Stomach (tissue), 9 donors: Measurements from ENCODE around the gene ZNRF2. TPM values are rescaled to one million over a fixed set of nuclear protein-coding genes. Genes with fewer than 3 reads are reported as not detected.

Source experiments
- DNase-seq, 2 donors: peaks; one replicate each; pipeline versions ENCODE4 v3.0.0 to v3.0.0-alpha.2; 2013 to 2019
- H3K27ac ChIP-seq, 5 donors: fragments of 200-600 bp in 4 of 5; sonication (generic) in 4 of 5; one replicate each; pipeline ENCODE4 v1.5.1; 2013 to 2019; ENCODE audit warnings: mild to moderate bottlenecking in 1 of 5, moderate library complexity in 1 of 5
- H3K27me3 ChIP-seq, 3 donors: fragments of 200-600 bp; sonication (generic); one replicate each; pipeline ENCODE4 v1.5.1; 2017 to 2019; ENCODE audit warnings: mixed run types in 1 of 3
- H3K36me3 ChIP-seq, 4 donors: fragments of 200-600 bp; sonication (generic); 1 replicate in 3 of 4; 2 replicates in 1 of 4; pipeline ENCODE4 v1.5.1; 2016 to 2019
- H3K4me1 ChIP-seq, 4 donors: fragments of 200-600 bp; sonication (generic); one replicate each; pipeline ENCODE4 v1.5.1; 2016 to 2019
- H3K4me3 ChIP-seq, 4 donors: fragments of 200-600 bp; sonication (generic) in 3 of 4; one replicate each; pipeline ENCODE4 v1.5.1; 2016 to 2019; ENCODE audit warnings: mild to moderate bottlenecking in 1 of 4
- H3K9me3 ChIP-seq, 4 donors: fragments of 200-600 bp; sonication (generic); one replicate each; pipeline ENCODE4 v1.5.1; 2016 to 2019
- EP300 ChIP-seq: sonication (generic); formaldehyde crosslinking; IDR thresholded peaks from one replicate; pipeline ENCODE4 v1.6.1; 2017; ENCODE audit warnings: antibody characterized with exemption
- POLR2A ChIP-seq, 4 donors: fragments of 450-650 bp; IDR thresholded peaks; one replicate each; pipeline ENCODE4 v1.6.1; 2016; ENCODE audit warnings: antibody characterized with exemption in 4 of 4, control low read depth in 2 of 4, mild to moderate bottlenecking in 1 of 4, moderate library complexity in 1 of 4
- POLR2AphosphoS5 ChIP-seq, 3 donors: sonication (generic); formaldehyde crosslinking; IDR thresholded peaks; one replicate each; pipeline ENCODE4 v1.6.1; 2016; ENCODE audit warnings: antibody characterized with exemption in 3 of 3
- WGBS, 5 donors: extraction: QIAGEN DNeasy Blood & Tissue Kit in 3 of 5; methylation state at CpG; one replicate each; pipeline versions ENCODE4 v1.1.5 to v1.1.7; 2013 to 2018; 5-methylcytosine and 5-hydroxymethylcytosine counted together
- intact Hi-C: fragments of 100-400 bp; cut with DNase I; formaldehyde crosslinking; loops from one replicate; pipeline ENCODE4 v1.15.1; 2023; ENCODE audit warnings: low total_unique reads
- polyA plus RNA-seq, 3 donors: library from polyadenylated mRNA; stranded (reverse); fragments of 200-250 nt; gene quantifications; one replicate each; pipeline ENCODE4 v1.2.3, GENCODE V29; 2013
- total RNA-seq, 5 donors: library from RNA; depleted of rRNA; stranded (reverse); fragments of >200 nt; gene quantifications; one replicate each; pipeline versions ENCODE4 v1.1.0 to v1.2.3, GENCODE V29; 2014 to 2016
- TF ChIP-seq, protein P1 (sequence below), 7 experiments: fragments of 450-650 bp in 4 of 7; fragments of 200-600 bp in 3 of 7; sonication (generic) in 3 of 7; IDR thresholded peaks; one replicate each; pipeline ENCODE4 v1.5.1; 2016 to 2019; ENCODE audit warnings: antibody characterized with exemption in 7 of 7, control low read depth in 2 of 7, mild to moderate bottlenecking in 1 of 7
- donor health status: healthy with polysubstance abuse.
- donor health status: Bipolar disorder and iron deficiency.
- donor health status: healthy.

Gene ZNRF2
- total and polyA plus RNA-seq, 8 donors, result 5.4 to 209 (median 23.6) TPM

DNA sequence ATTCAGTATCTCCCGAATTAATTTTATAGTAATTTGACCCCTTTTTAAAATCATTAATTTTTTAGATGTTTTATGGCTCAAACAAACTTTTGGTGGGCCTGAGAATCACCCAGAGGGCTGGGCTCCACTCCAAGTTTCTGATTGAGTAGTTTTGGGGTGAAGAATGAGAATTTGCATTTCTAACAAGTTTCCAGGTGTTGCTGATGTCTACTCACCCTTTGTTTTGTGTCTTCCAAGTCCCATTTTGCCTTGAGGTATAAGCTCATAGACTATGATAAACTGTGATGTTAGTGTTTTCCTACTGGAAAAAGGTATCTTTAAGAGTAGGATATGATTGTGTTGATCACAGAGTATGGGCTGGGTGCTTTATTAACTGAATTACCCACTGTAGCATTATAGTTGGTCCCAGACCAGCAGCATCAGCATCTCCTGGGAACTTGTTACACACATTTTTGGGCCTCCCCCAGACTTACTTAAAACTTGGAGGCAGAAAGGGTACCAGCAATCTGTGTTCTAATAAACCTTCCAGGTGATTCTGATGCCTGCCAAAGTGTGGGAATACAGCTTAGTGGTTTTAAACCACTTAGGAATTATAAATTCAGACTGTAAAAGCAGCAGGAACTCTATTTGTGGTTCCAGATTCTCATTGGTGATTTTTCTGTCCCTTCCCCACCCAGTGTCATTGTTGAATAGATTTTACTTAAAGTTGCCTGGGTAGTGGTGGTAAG, 19.1 kb downstream of the ZNRF2 start:
- Histone ChIP-seq H3K27ac (no peak overlapping the region), H3K4me1 (peaks cover 0 to 90% (median 49%) of the 10 kb centered on the region in 4 donors), H3K9me3 (no peaks in the 10 kb centered on the region), H3K27me3 (no peaks in the 10 kb centered on the region), H3K4me3 (no peak overlapping the region), H3K36me3 (no peaks in the 10 kb centered on the region)
- TF ChIP-seq POLR2A (IDR thresholded peaks at IDR 0.05) (no peak), EP300 (no peak), POLR2AphosphoS5 (IDR thresholded peaks at IDR 0.05) (no peak)
- TF ChIP-seq, protein P1, sequence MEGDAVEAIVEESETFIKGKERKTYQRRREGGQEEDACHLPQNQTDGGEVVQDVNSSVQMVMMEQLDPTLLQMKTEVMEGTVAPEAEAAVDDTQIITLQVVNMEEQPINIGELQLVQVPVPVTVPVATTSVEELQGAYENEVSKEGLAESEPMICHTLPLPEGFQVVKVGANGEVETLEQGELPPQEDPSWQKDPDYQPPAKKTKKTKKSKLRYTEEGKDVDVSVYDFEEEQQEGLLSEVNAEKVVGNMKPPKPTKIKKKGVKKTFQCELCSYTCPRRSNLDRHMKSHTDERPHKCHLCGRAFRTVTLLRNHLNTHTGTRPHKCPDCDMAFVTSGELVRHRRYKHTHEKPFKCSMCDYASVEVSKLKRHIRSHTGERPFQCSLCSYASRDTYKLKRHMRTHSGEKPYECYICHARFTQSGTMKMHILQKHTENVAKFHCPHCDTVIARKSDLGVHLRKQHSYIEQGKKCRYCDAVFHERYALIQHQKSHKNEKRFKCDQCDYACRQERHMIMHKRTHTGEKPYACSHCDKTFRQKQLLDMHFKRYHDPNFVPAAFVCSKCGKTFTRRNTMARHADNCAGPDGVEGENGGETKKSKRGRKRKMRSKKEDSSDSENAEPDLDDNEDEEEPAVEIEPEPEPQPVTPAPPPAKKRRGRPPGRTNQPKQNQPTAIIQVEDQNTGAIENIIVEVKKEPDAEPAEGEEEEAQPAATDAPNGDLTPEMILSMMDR (IDR thresholded peaks at IDR 0.05), result no peak
- WGBS, 5 donors, result 94 to 97% (median 95%) methylated on average over 1 of the region's 1 CpG
- DNase-seq, result no peak
- intact Hi-C loops, result no loop called here

DNA sequence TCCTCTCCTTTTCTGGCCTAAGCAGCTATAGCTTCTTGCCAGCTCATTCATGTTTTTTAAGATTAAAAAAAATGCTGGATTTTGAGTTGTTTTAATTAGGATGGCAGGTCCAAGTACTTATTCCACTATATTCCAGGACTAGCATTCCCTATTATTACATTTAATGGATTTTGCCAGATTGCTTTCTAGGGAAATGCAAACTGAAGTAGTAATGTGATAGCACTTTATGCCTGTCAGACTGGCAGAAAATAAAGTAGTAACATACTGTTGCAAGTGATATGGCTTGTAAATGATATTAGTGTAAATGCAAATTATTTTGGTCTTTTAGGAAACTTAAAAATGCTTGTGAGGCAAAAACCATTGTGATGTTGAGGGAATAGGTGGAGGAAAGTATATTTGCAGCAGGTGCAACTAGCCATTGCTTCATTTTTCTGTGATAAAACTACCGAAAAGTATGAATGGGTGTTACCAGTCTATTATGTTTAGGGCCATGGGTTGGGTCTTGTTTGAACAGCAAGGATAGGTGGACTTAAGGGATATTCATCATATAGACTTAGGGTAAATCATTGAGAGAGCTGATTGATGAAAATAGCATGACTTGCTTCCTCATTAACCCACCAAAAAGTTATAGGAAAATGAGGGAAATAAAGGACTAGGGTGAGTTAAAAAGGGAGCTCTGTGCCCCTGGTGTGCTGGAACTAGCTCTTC, 19.9 kb downstream of the ZNRF2 start:
- TF ChIP-seq, protein P1 (IDR thresholded peaks at IDR 0.05), result no peak
- TF ChIP-seq POLR2AphosphoS5 (IDR thresholded peaks at IDR 0.05) (no peak), POLR2A (IDR thresholded peaks at IDR 0.05) (no peak), EP300 (no peak)
- WGBS, 5 donors, result 27 to 60% (median 33%) methylated on average over 1 of the region's 1 CpG
- no peaks in the 10 kb centered on the region for H3K27me3 ChIP-seq
- H3K4me3 ChIP-seq, result no peak overlapping the region
- intact Hi-C loops, result no loop called here
- H3K27ac ChIP-seq, result no peak overlapping the region
- DNase-seq, result no peak
- H3K36me3 ChIP-seq, result no peaks in the 10 kb centered on the region
- H3K4me1 ChIP-seq, result peaks cover 0 to 90% (median 50%) of the 10 kb centered on the region in 4 donors
- H3K9me3 ChIP-seq, result no peaks in the 10 kb centered on the region

DNA sequence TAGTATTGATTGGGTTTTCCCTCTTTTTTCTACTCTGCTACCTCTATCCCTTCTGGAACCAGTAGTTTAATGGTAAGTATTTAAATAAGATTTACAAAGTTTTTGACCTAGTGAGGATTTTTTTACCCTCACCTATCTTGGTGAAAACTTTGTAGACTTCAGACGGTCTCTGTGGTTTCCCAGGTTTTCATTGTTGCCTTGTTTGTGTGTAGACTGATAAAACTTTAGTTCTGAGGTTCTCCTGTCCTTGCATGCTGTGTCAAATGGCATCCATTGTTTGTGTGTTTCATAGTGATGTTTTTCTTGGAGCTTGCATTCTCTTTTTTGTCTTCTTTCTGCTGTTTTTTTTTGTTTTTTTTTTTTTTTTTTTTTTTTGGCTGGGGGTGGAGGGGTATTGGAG, 22.6 kb downstream of the ZNRF2 start:
- Histone ChIP-seq H3K4me1 (peaks cover 0 to 93% (median 55%) of the 10 kb centered on the region in 4 donors), H3K9me3 (no peaks in the 10 kb centered on the region), H3K27me3 (no peaks in the 10 kb centered on the region), H3K4me3 (no peak overlapping the region), H3K36me3 (no peaks in the 10 kb centered on the region), H3K27ac (no peak overlapping the region)
- intact Hi-C loops, result no loop called here
- 36 to 80% (median 52%) methylated on average over 1 of the region's 1 CpG for WGBS, 5 donors
- no peak for TF ChIP-seq EP300
- DNase-seq, result no peak

DNA sequence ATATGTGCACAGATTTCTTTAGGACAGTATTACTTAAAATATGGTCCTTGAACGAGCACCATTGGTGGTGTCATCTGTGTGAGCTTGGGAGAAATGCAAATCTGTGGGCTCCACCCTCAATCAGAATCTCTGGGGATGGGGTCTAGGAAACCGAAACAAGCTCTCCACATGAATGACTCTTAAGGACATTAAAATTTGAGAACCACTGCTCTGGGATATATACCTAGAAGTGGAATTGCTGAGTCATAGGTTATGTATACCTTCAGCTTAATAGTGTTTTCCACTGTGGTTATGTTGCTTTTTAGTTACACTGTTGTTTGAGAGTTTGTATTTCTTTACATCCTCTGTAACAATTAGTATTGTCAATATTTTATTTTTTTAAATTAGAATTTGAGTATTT, 24.0 kb downstream of the ZNRF2 start:
- Histone ChIP-seq H3K4me3 (no peak overlapping the region), H3K27ac (no peak overlapping the region), H3K27me3 (no peaks in the 10 kb centered on the region), H3K9me3 (no peaks in the 10 kb centered on the region), H3K36me3 (no peaks in the 10 kb centered on the region), H3K4me1 (peaks cover 0 to 93% (median 54%) of the 10 kb centered on the region in 4 donors)
- intact Hi-C loops, result no loop called here
- no peak for DNase-seq
- TF ChIP-seq POLR2AphosphoS5 (IDR thresholded peaks at IDR 0.05) (no peak), EP300 (no peak), POLR2A (IDR thresholded peaks at IDR 0.05) (no peak)
- TF ChIP-seq, protein P1 (IDR thresholded peaks at IDR 0.05), result no peak
- 92 to 97% (median 93%) methylated on average over 2 of the region's 2 CpGs for WGBS, 5 donors
